T-helper 17 cell (primary cell): Measurements from ENCODE around the gene WDR47. TPM values are rescaled to one million over a fixed set of nuclear protein-coding genes. Genes with fewer than 3 reads are reported as not detected.
"Not testable (repeated sequence)": the region's sequence is repeated elsewhere in the genome, so short reads cannot be mapped to it uniquely, and the experiment has no call there.

ENCODE experiments used
- ATAC-seq: fragments of 150-1000 bp; cut with Tn5 transposase; 2 replicates; pipeline ENCODE4 v1.10.0; 2021; ENCODE audit warnings: mild to moderate bottlenecking, moderate library complexity
- DNase-seq, 3 donors: peaks; one replicate each; pipeline versions ENCODE4 v3.0.0 to v3.0.0-alpha.2; 2020 to 2021
- H3K9me3 ChIP-seq: one replicate; pipeline ENCODE4 v1.7.0; 2013; ENCODE audit warnings: low read length, mild to moderate bottlenecking; ENCODE audit not compliant: control insufficient read depth, poor library complexity, severe bottlenecking
- H3K27ac Mint-ChIP-seq: one replicate; pipeline ENCODE4 v1.8.0; 2022; ENCODE audit warnings: mild to moderate bottlenecking, moderate library complexity, mixed read lengths
- H3K27me3 Mint-ChIP-seq: one replicate; pipeline ENCODE4 v1.8.0; 2022; ENCODE audit warnings: mixed read lengths
- H3K36me3 Mint-ChIP-seq: one replicate; pipeline ENCODE4 v1.8.0; 2022; ENCODE audit warnings: low read depth, mixed read lengths
- H3K4me1 Mint-ChIP-seq: one replicate; pipeline ENCODE4 v1.8.0; 2022; ENCODE audit warnings: mild to moderate bottlenecking, mixed read lengths
- H3K4me3 Mint-ChIP-seq: one replicate; pipeline ENCODE4 v1.8.0; 2022; ENCODE audit warnings: mild to moderate bottlenecking, moderate library complexity, mixed read lengths
- total RNA-seq, 4 donors: library from RNA in 2 of 4; stranded (reverse) in 2 of 4; gene quantifications; one replicate each; pipeline ENCODE4 v1.2.3 and lab custom pipeline; 2022 to 2026

Gene WDR47
- total RNA-seq, 2 donors from 2014 or later, result 13.2 to 19.0 TPM

DNA sequence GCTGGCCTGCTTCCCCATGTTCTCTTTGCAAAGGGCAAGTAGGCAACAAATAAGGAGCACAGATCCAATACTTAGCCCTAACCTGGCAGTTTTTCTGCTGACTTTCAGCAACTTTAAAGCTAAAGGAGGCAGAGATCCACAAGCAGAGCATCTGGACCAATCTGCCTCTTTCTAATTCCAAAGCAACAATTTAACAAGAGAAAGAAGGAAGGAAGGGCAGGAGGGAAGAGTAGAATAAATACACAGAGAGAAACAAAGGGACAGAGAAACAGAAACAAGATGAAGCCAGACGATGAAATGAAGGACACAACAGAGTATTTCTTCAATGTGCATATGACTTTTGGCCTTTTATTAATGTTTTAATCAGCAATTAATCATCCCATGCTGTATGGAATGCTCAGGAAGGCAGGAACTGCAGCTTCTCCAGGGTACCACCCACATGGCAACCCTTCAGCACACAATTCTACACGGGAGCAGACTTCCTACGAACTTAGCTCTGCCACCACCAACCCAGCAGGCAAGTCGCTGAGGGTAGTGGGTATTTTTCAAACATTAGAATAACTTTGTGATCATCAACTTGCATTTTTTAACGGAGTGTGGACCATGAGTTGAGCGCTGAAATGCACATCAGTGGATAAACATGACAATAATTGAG lies 93.9 kb downstream of the WDR47 start:
- ATAC-seq (no peak), DNase-seq (no peak)
- no peaks in the 10 kb centered on the region for H3K27me3 Mint-ChIP-seq
- H3K9me3 ChIP-seq, result no peaks in the 10 kb centered on the region
- H3K4me3 Mint-ChIP-seq, result no peak overlapping the region
- H3K36me3 Mint-ChIP-seq, result peaks cover 6% of the 10 kb centered on the region
- peaks cover 14% of the 10 kb centered on the region for H3K4me1 Mint-ChIP-seq
- H3K27ac Mint-ChIP-seq, result peak overlapping the region; percentile 81

DNA sequence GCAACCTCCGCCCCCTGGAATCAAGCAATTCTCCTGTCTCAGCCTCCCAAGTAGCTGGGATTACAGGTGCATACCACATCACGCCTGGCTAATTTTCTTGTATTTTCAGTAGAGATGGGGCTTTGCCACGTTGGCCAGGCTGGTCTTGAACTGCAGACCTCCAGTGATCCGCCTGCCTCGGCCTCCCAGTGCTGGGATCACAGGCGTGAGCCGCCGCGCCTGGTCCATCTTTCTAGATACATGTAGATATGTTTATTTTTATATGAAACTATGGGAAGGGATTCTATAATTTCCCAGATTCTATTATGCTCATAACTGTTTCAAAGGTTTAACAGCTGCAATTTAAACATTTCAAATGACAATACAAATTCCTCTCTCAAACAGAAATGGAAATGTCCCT lies 105.7 kb downstream of the WDR47 start:
- Mint-ChIP-seq H3K4me1 (peaks cover 2% of the 10 kb centered on the region), H3K27me3 (no peaks in the 10 kb centered on the region), H3K4me3 (no peak overlapping the region), H3K36me3 (peaks cover 4% of the 10 kb centered on the region), H3K27ac (no peak overlapping the region)
- H3K9me3 ChIP-seq, result no peaks in the 10 kb centered on the region
- DNase-seq (no peak), ATAC-seq (no peak)

DNA sequence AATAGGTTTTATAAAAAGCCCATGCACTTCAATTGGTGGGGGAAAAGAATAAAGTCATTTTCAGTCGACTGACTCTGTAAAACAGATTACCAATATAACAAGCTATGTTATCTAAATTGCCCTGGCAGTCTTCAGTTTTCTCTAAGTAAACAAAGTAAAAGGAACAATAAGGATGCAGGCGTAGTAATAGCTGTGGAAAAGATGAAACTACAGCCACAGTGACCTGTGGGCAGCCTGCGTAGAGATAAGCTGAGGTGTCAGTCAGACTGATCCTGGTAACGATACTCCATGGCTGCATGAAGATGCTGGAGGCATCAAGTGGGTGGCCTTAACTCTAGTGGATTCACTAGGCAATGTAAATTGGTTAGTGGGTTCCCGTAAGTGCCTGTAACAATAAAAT lies 108.0 kb downstream of the WDR47 start:
- H3K9me3 ChIP-seq, result no peaks in the 10 kb centered on the region
- Mint-ChIP-seq H3K27ac (no peak overlapping the region), H3K27me3 (no peaks in the 10 kb centered on the region), H3K4me3 (no peak overlapping the region), H3K4me1 (peaks cover 2% of the 10 kb centered on the region), H3K36me3 (peaks cover 6% of the 10 kb centered on the region)
- DNase-seq (no peak), ATAC-seq (no peak)

DNA sequence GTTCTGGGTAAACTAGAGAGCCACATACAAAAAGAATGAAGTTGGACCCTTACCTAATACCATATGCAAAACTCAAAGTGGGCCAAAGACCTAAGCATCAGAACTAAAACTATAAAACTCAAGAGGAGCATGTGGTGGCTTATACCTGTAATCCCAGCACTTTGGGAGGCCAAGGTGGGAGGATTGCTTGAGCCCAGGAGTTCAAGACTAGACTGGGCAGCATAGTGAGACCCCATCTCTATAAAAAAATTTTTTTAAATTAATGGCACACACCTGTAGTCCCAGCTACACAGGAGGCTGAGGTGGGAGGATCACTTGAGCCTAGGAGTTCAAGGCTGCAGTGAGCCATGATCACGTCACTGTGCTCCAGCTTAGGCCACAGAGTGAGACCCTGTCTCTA lies 114.3 kb downstream of the WDR47 start:
- not testable (repeated sequence) for H3K27ac Mint-ChIP-seq, H3K9me3 ChIP-seq, H3K4me3 Mint-ChIP-seq, DNase-seq, H3K36me3 Mint-ChIP-seq, H3K27me3 Mint-ChIP-seq, H3K4me1 Mint-ChIP-seq, ATAC-seq

DNA sequence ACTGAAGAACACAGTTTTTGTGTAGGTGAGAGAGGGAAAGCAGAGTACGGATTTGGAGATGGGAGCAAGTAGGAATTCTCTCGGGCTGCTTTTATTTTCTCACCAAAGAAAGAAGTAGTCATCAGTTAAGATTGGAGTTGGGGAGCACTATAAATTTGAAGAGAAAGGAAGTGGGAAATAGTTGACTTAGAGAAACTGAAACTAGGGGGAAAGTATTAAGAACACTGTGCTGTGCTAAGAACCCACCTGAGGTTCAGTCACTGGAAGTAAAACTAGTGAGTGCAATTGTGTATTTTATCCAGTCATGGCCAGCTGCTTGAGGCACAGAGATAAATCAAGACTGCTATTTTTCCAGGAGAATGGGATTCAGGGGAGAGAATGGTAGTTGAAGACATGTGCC lies 116.0 kb downstream of the WDR47 start:
- ATAC-seq, result no peak
- no peaks in the 10 kb centered on the region for H3K9me3 ChIP-seq
- Mint-ChIP-seq H3K4me1 (no peaks in the 10 kb centered on the region), H3K36me3 (peaks cover 7% of the 10 kb centered on the region), H3K4me3 (no peak overlapping the region), H3K27me3 (no peaks in the 10 kb centered on the region), H3K27ac (no peak overlapping the region)
- no peak for DNase-seq

Other genes starting within 250 kb of the WDR47 start
- gene AKNAD1, start 185.0 kb downstream of the WDR47 start, total RNA-seq, result not detected
- 1 to 10 TPM in 1 of 2 donors, under 1 TPM in 1; 0.75 to 1.5 TPM for gene GPSM2, start 165.1 kb downstream of the WDR47 start, total RNA-seq
- 10 to 100 TPM; 15.1 to 15.5 TPM for gene CLCC1, start 78.6 kb downstream of the WDR47 start, total RNA-seq
- gene TAF13, start 33.9 kb upstream of the WDR47 start, total RNA-seq, result 10 to 100 TPM; 24.3 to 32.9 TPM
- 10 to 100 TPM; 63.4 to 70.8 TPM for gene TMEM167B, start 48.7 kb upstream of the WDR47 start, total RNA-seq
- gene ELAPOR1, start 72.0 kb upstream of the WDR47 start, total RNA-seq, result 10 to 100 TPM; 27.8 to 30.6 TPM
- 100 to 1,000 TPM in 1 of 2 donors, 10 to 100 TPM in 1; 90.8 to 120 TPM for gene SARS1, start 171.8 kb upstream of the WDR47 start, total RNA-seq
- 1 to 10 TPM; 3.2 to 3.3 TPM for gene CELSR2, start 207.4 kb upstream of the WDR47 start, total RNA-seq
- gene PSRC1, start 241.0 kb upstream of the WDR47 start, total RNA-seq, result 1 to 10 TPM; 1.2 to 1.7 TPM